Measurements from ENCODE around the gene LTB4R2.

DNA sequence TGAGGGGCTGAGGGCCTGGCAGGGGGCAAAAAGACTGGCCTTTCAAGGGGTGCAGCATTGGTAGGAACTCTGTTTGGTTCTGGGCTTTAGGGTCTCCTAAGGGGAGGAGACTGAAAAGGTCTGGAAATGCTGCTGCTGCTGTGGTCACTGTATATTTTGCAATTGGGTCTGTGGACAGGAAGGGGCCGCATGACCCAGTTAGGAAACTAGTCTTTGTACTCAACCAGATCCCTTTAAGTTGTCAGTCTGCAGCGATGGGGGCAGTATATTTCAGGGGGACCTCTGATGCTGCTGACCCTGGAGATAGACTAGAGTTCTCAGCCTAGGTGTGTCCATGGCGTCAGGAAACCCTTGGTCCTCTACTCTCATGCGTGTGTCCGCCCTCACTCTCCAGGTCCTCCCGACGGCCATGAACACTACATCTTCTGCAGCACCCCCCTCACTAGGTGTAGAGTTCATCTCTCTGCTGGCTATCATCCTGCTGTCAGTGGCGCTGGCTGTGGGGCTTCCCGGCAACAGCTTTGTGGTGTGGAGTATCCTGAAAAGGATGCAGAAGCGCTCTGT, 5.4 kb downstream of the LTB4R2 start:
- TF ChIP-seq ZNF281 (CRISPR knock-in tag; IDR thresholded peaks at IDR 0.05) = no peak
- no peak for TF ChIP-seq TEAD4 (CRISPR knock-in tag; IDR thresholded peaks at IDR 0.05)
- no peak for TF ChIP-seq IRF2 (CRISPR knock-in tag; IDR thresholded peaks at IDR 0.05; ENCODE audit: borderline replicate concordance, low read depth)
- TF ChIP-seq, protein P1, sequence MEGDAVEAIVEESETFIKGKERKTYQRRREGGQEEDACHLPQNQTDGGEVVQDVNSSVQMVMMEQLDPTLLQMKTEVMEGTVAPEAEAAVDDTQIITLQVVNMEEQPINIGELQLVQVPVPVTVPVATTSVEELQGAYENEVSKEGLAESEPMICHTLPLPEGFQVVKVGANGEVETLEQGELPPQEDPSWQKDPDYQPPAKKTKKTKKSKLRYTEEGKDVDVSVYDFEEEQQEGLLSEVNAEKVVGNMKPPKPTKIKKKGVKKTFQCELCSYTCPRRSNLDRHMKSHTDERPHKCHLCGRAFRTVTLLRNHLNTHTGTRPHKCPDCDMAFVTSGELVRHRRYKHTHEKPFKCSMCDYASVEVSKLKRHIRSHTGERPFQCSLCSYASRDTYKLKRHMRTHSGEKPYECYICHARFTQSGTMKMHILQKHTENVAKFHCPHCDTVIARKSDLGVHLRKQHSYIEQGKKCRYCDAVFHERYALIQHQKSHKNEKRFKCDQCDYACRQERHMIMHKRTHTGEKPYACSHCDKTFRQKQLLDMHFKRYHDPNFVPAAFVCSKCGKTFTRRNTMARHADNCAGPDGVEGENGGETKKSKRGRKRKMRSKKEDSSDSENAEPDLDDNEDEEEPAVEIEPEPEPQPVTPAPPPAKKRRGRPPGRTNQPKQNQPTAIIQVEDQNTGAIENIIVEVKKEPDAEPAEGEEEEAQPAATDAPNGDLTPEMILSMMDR (IDR thresholded peaks at IDR 0.05) = no peak
- TF ChIP-seq, protein P2, sequence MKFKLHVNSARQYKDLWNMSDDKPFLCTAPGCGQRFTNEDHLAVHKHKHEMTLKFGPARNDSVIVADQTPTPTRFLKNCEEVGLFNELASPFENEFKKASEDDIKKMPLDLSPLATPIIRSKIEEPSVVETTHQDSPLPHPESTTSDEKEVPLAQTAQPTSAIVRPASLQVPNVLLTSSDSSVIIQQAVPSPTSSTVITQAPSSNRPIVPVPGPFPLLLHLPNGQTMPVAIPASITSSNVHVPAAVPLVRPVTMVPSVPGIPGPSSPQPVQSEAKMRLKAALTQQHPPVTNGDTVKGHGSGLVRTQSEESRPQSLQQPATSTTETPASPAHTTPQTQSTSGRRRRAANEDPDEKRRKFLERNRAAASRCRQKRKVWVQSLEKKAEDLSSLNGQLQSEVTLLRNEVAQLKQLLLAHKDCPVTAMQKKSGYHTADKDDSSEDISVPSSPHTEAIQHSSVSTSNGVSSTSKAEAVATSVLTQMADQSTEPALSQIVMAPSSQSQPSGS (CRISPR knock-in tag; IDR thresholded peaks at IDR 0.05; ENCODE audit: borderline replicate concordance, low read depth) = no peak
- no peak for TF ChIP-seq ZNF532 (CRISPR knock-in tag; IDR thresholded peaks at IDR 0.05; ENCODE audit: borderline replicate concordance)
- TF ChIP-seq ZNF138 (CRISPR knock-in tag; conservative IDR thresholded peaks at IDR 0.05) = no peak
- no peak for TF ChIP-seq USF2 (CRISPR knock-in tag; IDR thresholded peaks at IDR 0.05)

Measured in WTC11 (cell line).